Central memory CD8-positive, alpha-beta T cell (primary cell): ENCODE data around the gene METAP1.
"Not testable (repeated sequence)": the region's sequence is repeated elsewhere in the genome, so short reads cannot be mapped to it uniquely, and the experiment has no call there.

Experiments used
- ATAC-seq: fragments of 150-1000 bp; cut with Tn5 transposase; replicated peaks from 2 replicates; pipeline ENCODE4 v1.10.0; 2022; ENCODE audit warnings: mild to moderate bottlenecking, moderate FRiP score, moderate number of reproducible peaks; ENCODE audit not compliant: poor library complexity, severe bottlenecking; ENCODE audit errors: extremely low read depth
- DNase-seq, 2 donors: peaks; one replicate each; pipeline ENCODE4 v3.0.0; 2021; ENCODE audit warnings: low spot score in 2 of 2
- H3K27ac Mint-ChIP-seq: one replicate; pipeline ENCODE4 v1.8.0; 2022; ENCODE audit warnings: low read depth, mild to moderate bottlenecking, moderate library complexity, mixed read lengths
- H3K27me3 Mint-ChIP-seq: one replicate; pipeline ENCODE4 v1.8.0; 2022; ENCODE audit warnings: mixed read lengths
- H3K36me3 Mint-ChIP-seq: one replicate; pipeline ENCODE4 v1.8.0; 2022; ENCODE audit warnings: mild to moderate bottlenecking, moderate library complexity, mixed read lengths; ENCODE audit not compliant: insufficient read depth
- H3K4me1 Mint-ChIP-seq: one replicate; pipeline ENCODE4 v1.8.0; 2022; ENCODE audit warnings: mixed read lengths
- H3K4me3 Mint-ChIP-seq: one replicate; pipeline ENCODE4 v1.8.0; 2022; ENCODE audit warnings: mild to moderate bottlenecking, moderate library complexity, mixed read lengths
- H3K9me3 Mint-ChIP-seq: one replicate; pipeline ENCODE4 v1.8.0; 2022; ENCODE audit warnings: mixed read lengths

METAP1 gene

DNA sequence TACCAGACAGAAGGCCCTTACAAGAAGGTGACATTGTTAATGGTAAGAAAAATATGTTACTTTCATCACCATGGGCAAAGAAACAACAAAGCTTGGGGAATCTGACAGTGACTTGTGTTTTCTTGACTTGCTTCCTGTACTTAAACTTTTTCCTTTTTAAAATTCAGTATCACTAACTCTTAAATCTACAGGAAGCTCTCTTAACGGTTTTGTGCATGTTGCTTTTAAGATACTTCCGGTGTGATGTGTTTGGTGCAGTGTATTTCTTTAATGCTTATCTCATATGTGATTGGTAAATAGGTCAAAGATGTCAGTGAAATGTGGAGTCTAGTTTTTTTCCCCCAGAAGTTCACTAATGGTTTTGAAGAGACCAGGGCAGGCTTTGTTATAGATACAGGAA is 47.8 kb downstream of the METAP1 start:
- no peaks in the 10 kb centered on the region for H3K9me3 Mint-ChIP-seq
- peaks cover 11% of the 10 kb centered on the region for H3K4me1 Mint-ChIP-seq
- H3K36me3 Mint-ChIP-seq, result peaks cover 9% of the 10 kb centered on the region
- H3K4me3 Mint-ChIP-seq, result peak overlapping the region; percentile 55
- no peaks in the 10 kb centered on the region for H3K27me3 Mint-ChIP-seq
- H3K27ac Mint-ChIP-seq, result peak overlapping the region; percentile 95
- DNase-seq (no peak), ATAC-seq (peak; percentile 98)

DNA sequence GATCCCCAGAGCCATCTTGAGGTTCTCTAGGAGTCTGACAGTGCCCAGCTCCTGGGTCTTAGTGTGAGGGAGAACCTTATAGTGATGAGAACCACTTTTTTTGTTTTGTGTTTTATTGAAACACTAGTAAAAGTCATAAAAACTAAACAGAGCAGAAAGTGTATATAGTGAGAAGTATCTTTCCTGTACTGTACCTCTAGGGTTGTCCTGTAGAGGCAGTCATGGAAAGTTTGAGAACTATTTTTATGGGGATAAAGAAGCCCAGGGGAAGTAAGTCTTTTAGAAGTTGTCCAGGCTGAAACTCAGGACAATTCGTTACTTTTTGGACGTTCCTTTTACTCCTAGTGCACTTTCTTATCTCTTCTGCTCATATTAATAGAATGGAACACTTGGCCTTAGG is 52.2 kb downstream of the METAP1 start:
- DNase-seq (no peak), ATAC-seq (no peak)
- Mint-ChIP-seq H3K4me3 (no peak overlapping the region), H3K9me3 (no peaks in the 10 kb centered on the region), H3K27ac (no peak overlapping the region), H3K27me3 (no peaks in the 10 kb centered on the region), H3K36me3 (peaks cover 12% of the 10 kb centered on the region), H3K4me1 (peaks cover 11% of the 10 kb centered on the region)

DNA sequence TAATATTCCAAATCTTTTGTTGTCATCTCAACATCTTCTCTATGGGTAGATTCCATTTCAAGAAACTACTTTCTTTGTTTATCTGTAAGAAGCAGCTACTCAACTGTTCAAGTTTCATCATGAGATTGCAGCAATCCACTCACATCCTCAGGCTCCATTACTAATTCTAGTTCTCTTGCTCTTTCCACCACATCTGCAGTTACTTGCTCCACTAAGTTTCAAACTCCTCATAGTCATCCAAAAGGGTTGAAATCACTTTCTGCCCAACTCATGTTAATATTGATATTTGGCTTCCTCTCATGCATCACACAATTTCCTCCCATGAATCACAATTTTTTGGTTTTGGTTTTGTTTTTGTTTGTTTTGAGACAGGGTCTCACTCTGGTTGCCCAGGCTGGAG is 57.4 kb downstream of the METAP1 start:
- ATAC-seq (no peak), DNase-seq (no peak)
- Mint-ChIP-seq H3K4me1 (peaks cover 14% of the 10 kb centered on the region), H3K36me3 (peaks cover 12% of the 10 kb centered on the region), H3K27me3 (no peaks in the 10 kb centered on the region), H3K4me3 (no peak overlapping the region), H3K9me3 (no peaks in the 10 kb centered on the region), H3K27ac (no peak overlapping the region)

DNA sequence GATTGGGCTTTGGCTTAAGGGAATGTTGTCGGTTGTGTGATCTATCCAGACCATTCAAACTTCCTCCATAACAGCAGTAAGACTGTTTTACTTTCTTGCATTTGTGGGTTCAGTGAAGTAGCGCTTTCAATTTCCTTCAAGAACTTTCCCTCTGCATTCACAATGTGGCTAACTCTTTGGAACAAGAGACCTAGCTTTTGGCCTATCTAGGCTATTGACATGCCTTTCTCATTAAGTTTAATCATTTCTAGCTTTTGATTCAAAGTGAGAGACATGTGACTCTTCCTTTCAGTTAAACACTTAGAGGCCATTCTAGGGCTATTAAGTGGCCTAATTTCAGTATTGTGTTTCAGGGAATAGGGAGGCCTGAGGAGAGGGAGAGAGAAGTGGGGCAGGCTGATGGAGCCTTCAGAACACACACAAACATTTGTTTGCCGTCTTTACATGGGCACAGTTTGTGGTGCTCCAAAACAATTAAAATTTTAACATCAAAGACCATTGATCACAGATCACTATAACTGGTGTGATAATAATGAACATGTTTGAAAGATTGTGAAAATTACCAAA is 59.0 kb downstream of the METAP1 start:
- peaks cover 9% of the 10 kb centered on the region for H3K36me3 Mint-ChIP-seq
- no peak overlapping the region for H3K4me3 Mint-ChIP-seq
- ATAC-seq (no peak), DNase-seq (no peak)
- H3K27ac Mint-ChIP-seq, result no peak overlapping the region
- peaks cover 14% of the 10 kb centered on the region for H3K4me1 Mint-ChIP-seq
- H3K9me3 Mint-ChIP-seq, result no peaks in the 10 kb centered on the region
- H3K27me3 Mint-ChIP-seq, result no peaks in the 10 kb centered on the region

DNA sequence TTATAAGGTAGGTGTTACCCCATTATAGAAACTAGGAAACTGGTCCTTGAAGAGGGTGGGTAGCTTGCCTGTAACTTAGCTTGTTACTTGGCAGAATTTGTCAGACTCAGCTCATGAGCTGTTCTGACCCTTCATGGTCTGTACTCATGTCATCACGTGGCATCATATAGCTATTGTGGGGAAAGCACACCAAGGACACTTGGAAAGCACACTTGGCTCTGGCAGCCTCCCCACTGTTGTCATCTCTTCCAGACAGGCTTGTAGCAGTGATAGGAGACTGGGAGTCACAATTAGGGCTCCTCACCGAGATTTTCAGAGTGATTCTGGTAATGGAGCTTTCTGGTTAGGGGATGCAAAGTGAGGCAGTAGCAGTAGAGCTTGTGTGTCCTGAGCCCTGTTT is 62.7 kb downstream of the METAP1 start:
- H3K4me3 Mint-ChIP-seq, result no peak overlapping the region
- no peak overlapping the region for H3K27ac Mint-ChIP-seq
- H3K27me3 Mint-ChIP-seq, result no peaks in the 10 kb centered on the region

DNA sequence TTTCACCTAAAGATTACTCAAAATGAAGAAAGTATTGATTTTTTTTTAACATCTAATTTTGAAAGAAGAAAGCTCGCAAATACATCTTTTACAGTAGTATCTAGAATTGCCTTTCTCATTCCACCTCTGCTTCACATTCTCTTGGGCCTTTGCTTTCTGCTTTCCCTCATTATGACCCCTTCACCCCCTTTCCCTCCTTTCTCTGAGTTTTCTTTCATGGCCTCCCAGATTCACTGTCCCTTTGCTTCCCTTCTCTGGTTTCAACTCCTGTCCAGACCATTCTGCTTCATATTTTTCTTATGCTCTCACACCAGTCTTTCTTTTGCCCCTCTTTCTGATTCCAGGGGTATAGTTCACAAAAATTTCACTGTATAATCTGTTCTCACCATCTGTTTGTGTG is 64.0 kb downstream of the METAP1 start:
- Mint-ChIP-seq H3K36me3 (peaks cover 15% of the 10 kb centered on the region), H3K27ac (no peak overlapping the region), H3K4me1 (peaks cover 9% of the 10 kb centered on the region), H3K27me3 (no peaks in the 10 kb centered on the region), H3K4me3 (no peak overlapping the region), H3K9me3 (no peaks in the 10 kb centered on the region)
- DNase-seq (no peak), ATAC-seq (no peak)

More for the DNA sequence above, 62.7 kb downstream of the METAP1 start:
- no peak for ATAC-seq
- DNase-seq, result no peak
- peaks cover 14% of the 10 kb centered on the region for H3K4me1 Mint-ChIP-seq
- H3K9me3 Mint-ChIP-seq, result no peaks in the 10 kb centered on the region
- peaks cover 15% of the 10 kb centered on the region for H3K36me3 Mint-ChIP-seq

DNA sequence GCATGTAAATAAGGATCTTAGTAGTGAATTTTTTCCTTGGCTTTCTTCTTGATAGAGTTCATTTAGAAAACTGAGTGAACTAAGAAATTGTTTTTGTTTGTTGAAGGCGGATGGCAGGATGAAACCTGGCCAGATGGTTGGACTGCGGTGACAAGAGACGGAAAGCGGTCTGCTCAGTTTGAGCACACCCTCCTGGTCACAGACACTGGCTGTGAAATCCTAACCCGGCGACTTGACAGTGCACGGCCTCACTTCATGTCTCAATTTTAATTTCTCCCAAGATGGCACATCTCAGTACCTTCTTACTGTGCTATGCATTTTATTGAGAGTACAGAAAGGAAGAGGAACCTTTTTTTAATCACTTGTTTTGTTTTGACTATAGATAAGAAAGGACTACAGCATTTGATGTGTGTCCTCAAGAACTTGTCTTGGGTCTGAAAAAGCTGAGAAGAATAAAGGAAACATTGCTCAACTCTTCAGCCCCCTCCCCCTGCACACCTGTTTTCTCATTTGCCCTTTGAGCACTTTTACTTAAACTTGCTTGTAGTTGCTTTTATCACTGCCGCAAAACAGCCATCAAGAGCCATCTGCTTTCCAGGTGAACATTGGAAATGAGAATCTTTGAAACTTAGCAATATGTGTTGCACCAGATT is 65.7 kb downstream of the METAP1 start:
- Mint-ChIP-seq H3K9me3 (no peaks in the 10 kb centered on the region), H3K4me3 (no peak overlapping the region), H3K27ac (no peak overlapping the region), H3K36me3 (peaks cover 15% of the 10 kb centered on the region), H3K4me1 (peaks cover 2% of the 10 kb centered on the region), H3K27me3 (no peaks in the 10 kb centered on the region)
- ATAC-seq, result no peak
- no peak for DNase-seq

DNA sequence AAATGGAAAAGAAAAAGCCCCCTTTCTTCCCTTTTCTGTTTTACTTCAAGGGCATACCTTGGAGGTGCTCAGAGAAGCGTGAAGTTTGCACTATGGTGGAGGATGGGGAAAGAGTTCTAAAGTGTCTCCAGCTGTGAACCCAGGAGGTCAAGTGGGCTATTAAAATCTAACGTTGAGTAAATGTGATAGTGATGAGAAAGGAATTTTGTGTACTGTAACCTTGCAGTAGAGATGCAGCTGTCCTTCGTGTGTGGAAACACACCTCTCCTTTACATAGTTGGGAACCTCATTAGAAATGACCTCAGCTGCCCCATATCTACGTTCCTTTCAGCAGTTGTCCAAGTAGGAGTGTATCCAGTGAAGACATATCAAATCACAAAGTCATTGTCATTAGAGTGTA is 66.6 kb downstream of the METAP1 start:
- H3K4me3 Mint-ChIP-seq, result no peak overlapping the region
- peaks cover 19% of the 10 kb centered on the region for H3K36me3 Mint-ChIP-seq
- H3K9me3 Mint-ChIP-seq, result no peaks in the 10 kb centered on the region
- DNase-seq, result no peak
- no peaks in the 10 kb centered on the region for H3K27me3 Mint-ChIP-seq
- H3K4me1 Mint-ChIP-seq, result no peaks in the 10 kb centered on the region
- no peak for ATAC-seq
- H3K27ac Mint-ChIP-seq, result no peak overlapping the region

DNA sequence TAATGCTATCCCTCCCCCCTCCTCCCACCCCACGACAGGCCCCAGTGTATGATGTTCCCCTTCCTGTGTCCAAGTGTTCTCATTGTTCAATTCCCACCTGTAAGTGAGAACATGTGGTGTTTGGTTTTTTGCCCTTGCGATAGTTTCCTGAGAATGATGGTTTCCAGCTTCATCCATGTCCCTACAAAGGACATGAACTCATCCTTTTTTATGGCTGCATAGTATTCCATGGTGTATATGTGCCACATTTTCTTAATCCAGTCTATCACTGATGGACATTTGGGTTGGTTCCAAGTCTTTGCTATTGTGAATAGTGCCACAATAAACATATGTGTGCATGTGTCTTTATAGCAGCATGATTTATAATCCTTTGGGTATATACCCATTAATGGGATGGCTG is 70.0 kb downstream of the METAP1 start:
- H3K4me3 Mint-ChIP-seq, H3K9me3 Mint-ChIP-seq, DNase-seq, H3K27ac Mint-ChIP-seq, H3K4me1 Mint-ChIP-seq, H3K27me3 Mint-ChIP-seq, ATAC-seq: not testable (repeated sequence)
- peaks cover 16% of the 10 kb centered on the region for H3K36me3 Mint-ChIP-seq

DNA sequence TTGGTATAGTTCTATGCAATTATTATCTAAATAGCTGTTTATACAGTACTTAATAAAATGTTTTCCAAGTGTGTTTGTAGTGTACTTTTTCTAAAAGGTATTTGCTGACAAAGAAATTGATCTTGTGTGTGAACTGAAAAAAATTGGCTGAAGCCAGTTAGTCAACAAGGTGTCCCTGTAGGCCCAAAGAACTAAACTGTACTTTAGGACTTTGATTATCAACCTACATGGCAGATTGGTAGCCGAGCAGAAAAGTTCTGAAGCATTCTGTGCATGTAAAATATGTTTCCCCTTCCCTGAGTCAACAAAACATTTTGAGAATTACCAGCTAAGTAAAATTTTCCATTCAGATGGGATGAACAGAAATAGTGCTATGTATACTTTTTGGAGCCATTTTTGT is 72.1 kb downstream of the METAP1 start:
- no peaks in the 10 kb centered on the region for H3K27me3 Mint-ChIP-seq
- peaks cover 15% of the 10 kb centered on the region for H3K36me3 Mint-ChIP-seq
- no peak for DNase-seq
- no peak for ATAC-seq
- no peak overlapping the region for H3K4me3 Mint-ChIP-seq
- H3K4me1 Mint-ChIP-seq, result no peaks in the 10 kb centered on the region
- H3K9me3 Mint-ChIP-seq, result no peaks in the 10 kb centered on the region
- H3K27ac Mint-ChIP-seq, result no peak overlapping the region

DNA sequence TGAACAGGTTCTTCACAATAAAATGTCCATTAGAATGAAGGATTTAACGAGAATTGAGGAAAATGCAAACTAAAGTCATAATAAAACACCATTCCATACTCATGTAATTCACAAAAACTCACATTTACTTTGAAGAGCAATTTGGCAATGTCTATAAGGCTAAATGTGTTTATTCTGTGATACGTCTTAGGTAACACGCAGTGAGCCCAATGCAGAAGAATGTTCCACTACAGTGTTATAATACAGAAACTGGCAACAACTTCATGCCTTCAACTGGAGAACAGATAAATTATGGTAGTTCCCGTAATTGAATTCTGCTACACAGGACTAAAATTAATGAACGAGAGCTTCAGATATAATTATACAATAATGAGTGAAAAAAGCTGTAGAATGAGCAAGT is 75.6 kb downstream of the METAP1 start:
- no peak for DNase-seq
- no peak for ATAC-seq
- peaks cover 38% of the 10 kb centered on the region for H3K36me3 Mint-ChIP-seq

DNA sequence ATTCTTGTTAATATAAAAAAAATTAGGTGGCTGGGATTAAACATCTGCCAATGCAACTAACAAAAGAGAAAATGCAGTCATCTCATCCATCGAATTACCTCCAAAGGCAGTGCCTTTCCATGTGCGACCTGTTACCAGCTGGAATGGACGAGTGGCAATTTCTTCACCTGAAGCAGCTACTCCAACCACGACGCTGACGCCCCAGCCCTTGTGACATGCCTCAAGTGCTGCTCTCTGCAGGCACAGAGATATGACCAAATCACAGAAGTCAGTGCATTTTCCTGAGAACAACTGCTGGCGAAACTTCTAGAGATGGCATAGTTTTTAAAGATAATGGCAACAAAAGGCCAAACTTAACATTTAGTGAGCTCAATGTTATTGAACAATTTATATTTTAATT is 79.3 kb downstream of the METAP1 start:
- no peak for DNase-seq
- no peaks in the 10 kb centered on the region for H3K27me3 Mint-ChIP-seq
- H3K36me3 Mint-ChIP-seq, result peaks cover 59% of the 10 kb centered on the region
- no peak for ATAC-seq
- H3K4me3 Mint-ChIP-seq, result no peak overlapping the region
- no peak overlapping the region for H3K27ac Mint-ChIP-seq
- H3K4me1 Mint-ChIP-seq, result no peaks in the 10 kb centered on the region
- H3K9me3 Mint-ChIP-seq, result no peaks in the 10 kb centered on the region

More for the DNA sequence above, 75.6 kb downstream of the METAP1 start:
- Mint-ChIP-seq H3K27ac (peak overlapping the region; percentile 38), H3K27me3 (no peaks in the 10 kb centered on the region), H3K4me1 (no peaks in the 10 kb centered on the region), H3K4me3 (no peak overlapping the region), H3K9me3 (no peaks in the 10 kb centered on the region)

DNA sequence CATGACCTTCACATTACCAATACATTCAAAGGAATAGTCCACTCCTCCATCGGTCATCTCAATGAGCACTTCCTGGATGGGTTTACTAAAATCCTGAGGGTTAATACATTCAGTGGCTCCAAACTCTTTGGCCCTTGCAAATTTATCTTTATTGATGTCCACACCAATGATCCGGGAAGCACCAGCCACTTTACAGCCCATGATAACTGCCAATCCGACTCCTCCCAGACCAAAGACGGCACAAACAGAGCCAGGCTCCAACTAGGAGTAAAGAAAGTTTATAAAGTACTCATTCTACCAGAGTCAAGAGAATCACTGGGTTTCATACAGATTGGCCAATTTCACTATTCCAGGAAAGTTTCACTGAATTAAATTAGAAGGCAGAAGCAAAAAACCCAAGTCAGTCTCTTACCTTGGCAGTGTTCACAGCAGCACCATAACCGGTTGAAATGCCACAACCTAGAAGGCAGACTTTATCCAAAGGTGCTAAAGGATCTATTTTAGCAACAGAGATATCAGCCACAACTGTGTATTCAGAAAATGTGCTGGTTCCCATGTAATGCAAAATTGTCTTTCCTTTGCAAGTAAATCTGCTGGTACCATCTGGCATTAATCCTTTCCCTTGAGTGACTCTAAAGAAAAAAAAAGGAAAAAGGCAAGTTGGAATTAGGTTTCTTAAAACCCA is 80.9 kb downstream of the METAP1 start:
- Mint-ChIP-seq H3K9me3 (no peaks in the 10 kb centered on the region), H3K27me3 (no peaks in the 10 kb centered on the region), H3K4me1 (peaks cover 6% of the 10 kb centered on the region), H3K36me3 (peaks cover 64% of the 10 kb centered on the region), H3K27ac (no peak overlapping the region), H3K4me3 (no peak overlapping the region)
- no peak for DNase-seq
- ATAC-seq, result no peak
